SKM-1 (cell line): Measurements from ENCODE around the gene HNRNPL.
"Not testable (repeated sequence)": the region's sequence is repeated elsewhere in the genome, so short reads cannot be mapped to it uniquely, and the experiment has no call there.

Source experiments
- DNase-seq: peaks from one replicate; lab custom pipeline; 2025; ENCODE audit not compliant: unreplicated experiment; lab: John Stamatoyannopoulos, UW

The HNRNPL gene

DNA sequence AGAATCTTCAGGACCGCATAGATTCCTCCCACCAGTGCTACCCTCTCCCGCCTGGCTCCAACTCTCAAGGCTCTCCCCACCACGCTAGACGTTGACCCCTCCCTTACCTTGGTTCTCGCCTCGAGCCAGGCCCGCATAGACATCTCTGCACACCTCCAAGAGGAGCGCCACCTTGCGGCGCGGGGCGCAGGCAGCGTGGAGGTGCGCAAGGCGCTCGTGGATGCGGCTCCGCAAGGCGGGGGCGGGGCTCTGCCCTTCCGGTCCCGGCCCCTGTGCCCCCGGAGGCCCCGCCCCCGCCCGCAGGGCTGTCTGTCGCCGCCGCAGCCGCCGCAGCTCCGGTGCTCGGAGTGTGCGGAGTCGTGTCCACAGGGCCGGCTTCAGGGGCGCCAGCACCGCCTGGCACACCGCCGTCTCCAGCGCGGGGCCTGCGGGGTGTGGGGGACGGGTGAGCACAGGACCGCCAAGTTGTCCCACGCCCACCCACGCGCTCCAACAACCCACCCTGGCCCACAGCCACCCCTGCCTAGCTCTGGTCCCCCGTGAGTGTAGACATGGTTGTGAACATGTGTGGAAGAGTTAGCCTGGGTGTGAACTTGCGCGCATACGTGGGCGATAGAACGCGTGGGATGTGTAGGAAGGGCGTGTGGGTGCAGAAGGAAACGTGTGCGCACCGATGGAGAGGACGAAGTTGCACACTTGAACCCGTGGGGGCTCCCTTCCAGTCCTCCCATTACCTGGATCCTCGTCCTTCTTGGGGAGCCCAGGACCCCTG lies 20.2 kb upstream of the HNRNPL start:
- DNase-seq = no peak

DNA sequence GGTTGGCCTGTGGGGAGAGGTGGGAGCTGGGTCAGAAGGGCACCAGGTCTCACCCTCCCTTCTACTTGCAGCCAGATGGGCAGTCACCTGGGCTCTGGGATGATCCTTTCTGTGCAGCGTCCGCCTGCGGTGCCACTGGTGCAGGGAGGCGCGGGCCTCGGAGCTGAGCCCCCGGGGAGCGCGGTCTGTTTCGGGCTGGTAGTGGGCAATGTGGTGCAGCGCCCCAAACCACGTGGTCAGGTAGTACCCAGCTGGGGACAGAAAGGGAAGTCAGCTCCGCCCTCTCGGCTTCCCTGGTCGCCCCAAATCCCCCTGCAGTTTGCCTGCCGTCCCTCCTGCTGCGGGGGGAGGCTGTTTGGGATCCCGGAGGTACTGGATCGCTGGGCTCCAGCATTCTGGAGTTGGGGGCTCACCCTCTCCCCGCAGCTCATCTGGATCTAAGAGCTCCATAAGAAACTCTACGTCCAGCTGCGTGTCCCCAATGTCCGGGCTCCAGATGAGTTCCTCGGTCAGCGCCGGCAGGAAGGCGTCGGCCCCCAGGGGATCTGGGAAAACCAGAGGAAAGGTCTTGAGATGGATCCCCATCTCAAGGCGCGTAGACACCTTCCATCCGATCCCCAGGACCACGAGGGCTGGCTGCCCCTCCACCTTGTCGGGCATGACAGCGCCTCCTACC lies 19.5 kb upstream of the HNRNPL start:
- no peak for DNase-seq

DNA sequence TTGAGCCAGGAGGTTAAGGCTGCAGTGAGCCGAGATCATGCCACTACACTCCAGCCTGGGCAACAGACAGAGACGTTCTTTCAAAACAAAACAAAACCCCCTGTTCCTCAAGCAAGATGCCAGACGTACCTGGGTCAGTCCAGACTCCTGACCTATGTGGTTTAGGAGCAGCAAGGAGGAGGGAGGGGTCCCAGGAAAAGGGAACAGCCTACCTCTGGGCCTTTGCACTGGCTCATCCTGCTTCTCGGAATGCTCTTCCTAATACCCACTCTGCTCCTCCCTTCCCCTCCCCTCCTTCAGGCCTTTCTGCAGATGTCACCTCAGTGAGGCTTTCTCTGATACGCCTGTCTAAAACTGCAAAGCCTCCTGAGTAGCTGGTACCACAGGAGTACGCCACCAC lies 18.8 kb upstream of the HNRNPL start:
- DNase-seq = no peak

DNA sequence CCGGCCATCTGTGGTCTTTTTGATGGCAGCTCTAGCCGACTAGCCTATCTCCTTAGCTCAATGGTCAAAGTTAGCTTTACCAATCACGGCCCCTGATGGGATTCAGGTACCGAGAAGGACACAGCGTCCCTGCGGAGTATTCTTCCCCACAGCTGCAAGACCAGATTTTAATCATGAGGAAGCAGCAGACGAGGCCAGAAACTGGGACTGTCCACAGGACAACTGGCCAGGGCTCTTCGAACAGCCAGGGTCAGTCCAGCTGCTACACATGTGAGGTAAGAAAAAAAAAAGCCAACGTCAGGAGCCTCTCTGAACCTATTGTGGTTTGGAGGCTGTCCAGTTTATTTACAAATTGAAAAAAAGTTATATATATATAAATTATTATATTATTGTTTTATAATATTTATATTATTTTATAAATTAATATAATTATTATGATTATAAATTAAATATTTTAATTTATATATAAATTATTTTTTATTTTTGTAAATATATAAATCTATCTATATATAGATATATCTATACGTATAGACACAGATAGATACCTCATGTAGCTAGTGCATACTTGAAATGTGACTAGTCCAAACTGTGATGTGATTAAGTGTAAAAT lies 17.5 kb upstream of the HNRNPL start:
- DNase-seq = no peak

DNA sequence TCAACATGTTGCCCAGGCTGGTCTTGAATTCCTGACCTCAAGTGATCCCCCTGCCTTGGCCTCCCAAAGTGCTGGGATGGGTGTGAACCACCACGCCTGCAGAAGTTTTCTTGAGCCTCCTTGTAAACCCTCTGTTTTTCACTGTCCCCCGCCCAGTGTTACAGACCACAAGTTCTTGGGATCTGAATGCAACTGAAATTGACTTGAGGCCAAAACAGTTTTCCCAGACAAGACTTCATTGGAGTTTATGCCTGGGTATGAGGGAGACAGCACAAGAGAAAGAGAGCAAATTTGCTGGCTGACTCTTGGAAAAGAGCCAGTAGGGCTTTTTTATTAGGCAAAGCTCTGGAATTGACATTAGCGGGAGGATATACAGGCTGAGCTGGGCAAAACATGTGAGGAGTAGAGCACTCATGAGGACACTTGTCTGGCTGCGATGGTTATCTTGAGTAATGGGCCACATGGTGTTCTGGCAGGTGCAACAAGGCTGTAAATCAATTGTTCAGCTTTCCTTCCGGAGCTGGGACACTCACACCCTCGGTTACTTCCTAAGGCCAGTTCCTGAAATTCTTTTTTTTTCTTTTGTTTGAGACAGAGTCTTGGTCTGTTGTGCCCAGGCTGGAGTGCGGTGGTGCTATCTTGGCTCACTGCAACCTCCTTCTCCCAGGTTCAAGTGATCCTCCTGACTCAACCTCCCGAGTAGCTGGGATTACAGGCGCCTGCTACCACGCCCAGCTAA lies 12.7 kb upstream of the HNRNPL start:
- DNase-seq = no peak

DNA sequence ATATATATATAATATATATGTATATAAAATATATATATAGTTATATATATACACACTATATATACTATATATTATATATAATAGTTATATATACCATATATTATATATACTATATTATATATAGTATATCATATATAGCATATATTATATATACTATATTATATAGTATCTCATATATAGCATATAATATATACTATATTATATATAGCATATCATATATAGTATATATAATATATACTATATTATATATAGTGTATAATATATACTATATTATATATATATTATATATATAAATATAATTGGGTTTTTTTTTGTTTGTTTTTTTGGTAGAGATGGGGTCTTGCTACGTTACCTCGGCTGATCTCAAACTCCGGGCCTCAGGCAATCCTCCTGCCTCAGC lies 11.6 kb upstream of the HNRNPL start:
- no peak for DNase-seq

DNA sequence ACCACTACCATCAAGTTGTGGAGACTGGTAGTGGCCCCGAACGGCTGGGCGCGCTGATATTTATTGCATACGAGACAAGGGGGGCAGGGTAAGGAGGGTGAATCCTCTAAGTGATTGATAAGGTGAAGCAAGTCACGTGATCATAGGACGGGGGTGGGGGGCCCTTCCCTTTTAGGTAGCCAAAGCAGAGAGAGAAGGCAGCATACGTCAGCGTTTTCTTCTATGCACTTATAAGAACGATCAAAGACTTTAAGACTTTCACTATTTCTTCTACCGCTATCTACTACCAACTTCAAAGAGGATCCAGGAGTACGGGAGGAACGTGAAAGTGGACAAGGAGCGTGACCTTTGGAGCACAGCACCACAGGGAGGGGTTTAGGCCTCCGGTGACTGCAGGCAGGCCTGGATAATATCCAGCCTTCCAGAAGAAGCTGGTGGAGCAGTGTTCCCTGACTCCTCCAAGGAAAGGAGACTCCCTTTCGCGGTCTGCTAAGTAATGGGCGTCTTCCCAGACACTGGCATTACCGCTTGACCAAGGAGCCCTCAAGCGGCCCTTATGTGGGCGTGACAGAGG lies 9.9 kb upstream of the HNRNPL start:
- not testable (repeated sequence) for DNase-seq

DNA sequence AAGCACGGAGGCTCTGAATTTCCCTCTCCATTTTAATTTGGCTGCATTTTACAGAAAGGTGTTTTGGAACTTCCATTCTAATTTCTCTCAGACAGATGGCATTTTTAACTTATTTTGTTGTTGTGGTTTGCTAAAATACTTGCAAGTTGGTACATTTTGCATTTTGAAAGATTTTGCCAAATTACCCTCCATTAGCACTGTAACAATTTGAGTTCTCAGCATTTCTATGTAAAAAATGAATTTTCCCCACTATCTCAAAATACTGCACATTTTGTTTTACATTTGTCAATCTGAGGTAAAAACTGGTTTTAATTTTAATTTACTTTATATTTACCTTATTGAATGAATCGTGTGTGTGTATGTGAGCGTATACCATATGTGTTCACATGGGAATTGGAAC lies 7.0 kb upstream of the HNRNPL start:
- DNase-seq = no peak

DNA sequence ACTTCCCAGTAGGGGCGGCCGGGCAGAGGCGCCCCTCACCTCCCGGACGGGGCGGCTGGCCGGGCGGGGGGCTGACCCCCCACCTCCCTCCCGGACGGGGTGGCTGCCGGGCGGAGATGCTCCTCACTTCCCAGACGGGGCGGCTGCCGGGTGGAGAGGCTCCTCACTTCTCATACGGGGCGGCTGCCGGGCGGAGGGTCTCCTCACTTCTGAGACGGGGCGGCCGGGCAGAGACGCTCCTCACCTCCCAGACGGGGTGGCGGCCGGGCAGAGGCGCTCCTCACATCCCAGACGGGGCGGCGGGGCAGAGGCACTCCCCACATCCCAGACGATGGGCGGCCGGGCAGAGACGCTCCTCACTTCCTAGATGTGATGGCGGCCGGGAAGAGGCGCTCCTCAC lies 6.0 kb upstream of the HNRNPL start:
- not testable (repeated sequence) for DNase-seq

DNA sequence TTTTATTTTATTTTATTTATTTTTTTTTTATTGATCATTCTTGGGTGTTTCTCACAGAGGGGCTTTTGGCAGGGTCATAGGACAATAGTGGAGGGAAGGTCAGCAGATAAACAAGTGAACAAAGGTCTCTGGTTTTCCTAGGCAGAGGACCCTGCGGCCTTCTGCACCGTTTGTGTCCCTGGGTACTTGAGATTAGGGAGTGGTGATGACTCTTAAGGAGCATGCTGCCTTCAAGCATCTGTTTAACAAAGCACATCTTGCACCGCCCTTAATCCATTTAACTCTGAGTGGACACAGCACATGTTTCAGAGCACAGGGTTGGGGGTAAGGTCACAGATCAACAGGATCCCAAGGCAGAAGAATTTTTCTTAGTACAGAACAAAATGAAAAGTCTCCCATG lies 5.2 kb upstream of the HNRNPL start:
- DNase-seq = not testable (repeated sequence)

DNA sequence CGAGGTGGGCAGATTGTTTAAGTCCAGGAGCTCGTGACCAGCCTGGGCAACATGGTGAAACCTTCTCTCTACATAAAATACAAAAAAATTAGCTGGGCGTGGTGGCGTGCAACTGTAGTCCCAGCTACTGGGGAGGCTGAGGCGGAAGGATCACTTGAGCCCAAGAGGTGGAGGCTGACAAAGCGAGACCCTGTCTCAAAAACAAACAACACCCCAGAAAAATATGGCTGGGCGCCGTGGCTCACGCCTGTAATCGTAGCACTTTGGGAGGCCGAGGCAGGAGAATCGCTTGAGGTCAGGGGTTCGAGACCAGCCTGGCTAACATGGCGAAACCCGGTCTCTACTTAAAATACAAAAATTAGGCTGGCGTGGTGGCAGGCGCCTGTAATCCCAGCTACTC lies 3.4 kb upstream of the HNRNPL start:
- no peak for DNase-seq

DNA sequence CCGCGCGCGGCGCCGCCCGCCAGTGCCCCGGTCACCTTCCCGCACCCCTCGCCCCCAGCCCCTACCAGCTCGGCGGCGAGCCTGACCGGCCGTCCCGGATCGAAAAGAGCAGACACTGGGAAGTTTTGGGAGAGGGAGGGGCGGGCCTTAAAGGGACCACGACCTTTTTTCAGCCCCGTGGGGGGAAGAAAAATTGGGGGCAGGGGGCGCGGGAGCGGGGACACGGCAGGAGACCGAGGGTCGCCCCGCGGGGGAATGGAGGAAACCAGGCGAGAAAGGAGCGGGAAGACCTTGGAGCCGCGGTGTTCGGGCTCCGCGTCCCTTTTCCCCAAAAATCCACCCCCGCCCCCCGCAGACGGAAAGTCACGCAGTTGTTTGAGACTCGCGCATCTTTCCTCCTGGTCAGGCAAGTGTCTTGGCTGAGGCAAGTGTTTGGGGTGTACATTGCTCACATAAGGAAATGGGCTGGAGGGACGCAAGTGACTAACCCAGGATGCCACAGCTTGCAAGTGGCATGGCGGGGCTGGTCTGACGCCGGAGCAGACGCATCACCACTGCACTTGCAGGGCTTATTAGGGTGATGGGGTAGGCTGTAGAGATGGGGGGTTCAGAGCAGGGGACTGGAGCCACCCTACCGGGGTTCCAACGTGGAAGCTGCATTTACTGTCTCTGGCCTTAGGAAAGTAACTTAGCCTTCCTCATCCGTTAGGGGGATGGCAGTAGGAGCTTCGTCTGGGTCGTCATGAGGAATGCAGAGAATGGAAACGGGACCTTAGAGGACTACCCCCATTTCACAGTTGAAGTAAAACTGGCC lies 2.7 kb upstream of the HNRNPL start:
- peak; percentile 30 for DNase-seq

DNA sequence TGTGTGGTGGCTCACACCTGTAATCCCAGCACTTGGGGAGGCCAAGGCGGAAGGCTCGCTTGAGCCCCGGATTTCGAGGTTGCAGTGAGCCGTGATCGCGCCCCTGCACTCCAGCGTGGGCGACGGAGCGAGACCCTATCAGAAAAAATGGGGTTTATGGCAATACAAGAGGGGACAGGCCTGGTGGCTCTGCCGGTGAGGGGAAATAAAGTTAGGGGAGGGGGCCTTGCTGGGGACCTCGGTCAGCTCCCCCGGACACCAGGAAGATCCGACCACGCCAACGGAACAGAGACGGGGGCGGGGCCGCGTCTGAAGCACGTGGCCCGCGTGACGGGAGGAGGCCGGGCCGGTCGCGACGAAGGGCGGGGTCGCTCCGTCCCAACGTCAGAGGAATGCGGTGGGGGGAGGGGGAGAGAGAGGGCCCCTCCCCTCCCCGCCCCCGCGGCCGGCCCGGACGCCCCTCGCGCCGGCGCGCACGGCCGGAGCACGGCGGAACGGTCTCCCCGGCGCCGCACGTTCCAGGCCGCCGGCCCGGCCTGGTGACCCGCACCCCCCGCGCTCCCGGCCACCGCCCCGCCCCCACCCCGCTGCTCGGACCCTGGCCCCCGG lies 1.9 kb upstream of the HNRNPL start:
- peak; percentile 65 for DNase-seq

DNA sequence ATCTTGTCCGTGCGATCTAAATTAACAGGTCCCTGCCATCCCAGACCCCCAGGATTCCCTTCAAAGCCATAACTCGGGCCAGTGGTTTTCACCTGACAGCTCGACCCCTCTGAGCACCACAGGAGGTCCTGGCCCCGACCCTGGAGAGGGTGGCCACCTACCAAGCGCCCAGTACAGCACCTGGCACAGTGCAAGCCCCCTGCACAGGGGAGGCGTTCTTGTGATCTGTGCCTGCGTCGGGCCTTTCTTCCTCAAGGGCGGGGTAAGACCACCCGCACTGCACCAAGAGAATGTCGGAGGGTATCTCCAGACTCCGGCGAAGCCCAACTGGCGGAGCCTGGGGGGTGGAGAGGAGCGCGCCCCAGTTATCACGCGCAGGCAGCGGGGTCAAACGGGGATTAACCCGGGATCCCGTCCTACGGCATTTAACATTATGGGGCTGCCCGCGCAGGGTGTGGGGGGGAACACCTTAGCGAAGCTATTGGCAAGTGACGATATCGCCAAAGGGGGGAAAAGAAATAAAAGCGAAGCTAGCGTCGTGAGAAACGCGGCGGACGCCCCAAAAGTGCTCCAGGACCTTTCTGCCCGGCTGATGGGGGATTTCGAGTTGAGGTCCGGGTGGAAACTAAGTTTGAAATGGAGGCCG lies 1.3 kb upstream of the HNRNPL start:
- no peak for DNase-seq

DNA sequence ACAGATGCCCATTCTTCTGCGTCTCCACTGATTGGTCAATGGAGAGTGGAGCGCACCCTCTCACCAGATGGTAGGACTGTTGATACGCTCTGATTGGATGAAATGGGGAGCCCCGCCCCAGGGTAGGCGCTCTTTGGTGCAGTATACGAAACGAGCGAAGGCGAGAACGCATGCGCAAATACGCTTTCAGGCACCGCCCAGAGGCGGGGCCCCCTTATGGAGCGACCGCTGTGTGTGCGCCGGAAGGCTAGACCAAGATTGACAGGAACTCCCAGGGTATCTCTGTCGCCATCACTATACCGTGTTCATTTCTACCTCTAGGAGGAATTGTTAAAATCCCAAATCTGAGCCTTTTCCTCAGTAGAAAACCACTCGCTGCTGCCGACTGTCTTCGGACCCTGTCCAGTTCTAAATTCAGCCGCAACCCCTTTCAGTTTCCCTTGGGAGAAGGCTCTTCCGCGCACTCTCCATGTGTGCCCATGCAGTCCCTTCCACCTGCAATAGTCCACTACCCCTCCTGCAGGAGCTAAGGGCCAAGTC lies 720 bp upstream of the HNRNPL start:
- DNase-seq = no peak

DNA sequence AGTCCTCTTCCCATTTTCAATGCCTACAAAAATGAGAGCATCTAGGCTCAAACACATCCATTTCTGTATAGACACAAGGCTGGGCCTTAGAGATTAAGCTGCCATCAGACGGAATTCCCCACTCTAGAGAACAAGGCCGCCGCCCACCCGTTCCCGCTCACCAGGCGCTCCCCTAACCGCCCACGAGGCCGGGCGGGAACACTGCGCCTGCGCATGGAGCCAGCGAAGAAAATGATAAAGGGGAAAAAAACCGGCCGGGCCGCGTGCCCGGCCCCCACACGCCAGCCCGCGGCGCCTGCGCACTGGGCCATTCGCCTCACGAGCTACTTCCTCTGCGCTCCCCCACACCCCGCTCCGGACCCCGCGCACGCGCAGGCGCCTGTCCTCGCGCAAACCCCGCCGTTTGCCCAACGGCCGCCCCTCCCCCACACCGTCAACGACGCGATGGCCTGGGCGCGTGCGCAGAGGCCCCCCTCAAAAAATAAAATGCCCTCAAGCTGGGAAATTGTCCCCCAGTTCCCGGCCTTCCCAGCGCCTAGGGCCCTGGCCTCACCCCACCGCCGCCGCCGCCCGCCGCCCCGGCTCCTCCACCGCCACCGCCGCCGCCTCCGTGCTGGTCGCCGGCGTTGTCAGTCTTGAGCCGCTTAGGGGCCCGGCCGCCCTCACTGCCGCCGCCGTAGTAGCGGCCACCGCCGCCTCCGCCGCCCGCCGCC lies 483 bp downstream of the HNRNPL start:
- DNase-seq = peak; percentile 97

DNA sequence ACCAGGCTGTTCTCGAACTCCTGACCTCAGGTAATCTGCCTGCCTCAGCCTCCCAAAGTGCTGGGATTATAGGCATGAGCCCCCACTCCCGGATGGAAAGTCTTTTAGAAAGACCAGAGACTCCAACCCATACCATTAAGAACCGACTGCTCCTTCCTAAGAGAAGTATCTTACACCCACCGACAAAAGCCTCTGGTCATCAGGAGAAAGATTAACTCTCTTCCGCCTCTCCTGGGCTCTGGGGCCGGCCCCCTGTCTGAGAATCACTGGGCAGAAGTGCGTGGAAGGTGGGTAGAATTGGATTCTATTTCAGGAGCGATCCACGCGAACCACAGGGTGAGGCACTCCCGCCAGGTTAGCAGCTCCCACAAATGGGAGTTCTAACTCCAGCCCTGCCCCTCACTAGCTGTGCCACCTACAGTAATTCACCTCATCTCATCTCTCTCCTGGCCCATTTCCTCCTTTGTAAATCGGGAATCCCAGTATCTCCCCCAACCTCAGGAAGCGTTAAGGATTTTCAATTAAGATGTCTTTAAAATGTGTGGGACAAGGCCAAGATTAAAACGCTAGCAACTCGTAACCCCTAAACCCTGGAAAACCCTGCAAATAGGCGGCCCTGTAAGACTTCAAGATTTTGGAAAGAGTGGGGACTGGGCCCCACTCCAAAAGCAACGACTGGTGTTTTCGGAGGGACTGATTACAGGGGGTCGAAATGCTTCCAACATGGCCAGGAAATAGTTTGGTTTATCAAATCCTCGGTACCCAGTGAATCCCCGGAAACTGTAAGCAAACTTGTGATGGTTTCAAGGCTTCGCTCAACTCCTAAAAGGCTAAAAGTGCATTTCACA lies 1.3 kb downstream of the HNRNPL start:
- no peak for DNase-seq

DNA sequence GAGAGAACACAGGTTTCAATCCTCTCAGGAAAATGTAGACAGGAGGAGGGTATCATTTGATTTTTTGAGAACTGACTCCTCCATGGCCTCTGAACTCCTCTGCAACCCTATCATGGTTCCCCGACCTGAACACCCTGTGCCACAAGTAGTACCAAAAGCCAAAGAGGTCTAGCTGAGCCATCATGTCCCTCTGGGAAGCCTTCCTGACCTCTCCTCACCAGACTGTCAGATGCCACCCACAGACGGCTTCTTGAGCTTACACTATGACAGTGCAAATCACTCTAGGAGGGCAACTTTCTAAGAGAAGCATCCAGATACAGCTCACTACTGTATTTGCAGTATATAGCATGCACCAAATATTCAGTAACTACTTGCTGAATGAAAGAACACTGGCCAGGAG lies 3.7 kb downstream of the HNRNPL start:
- no peak for DNase-seq
